ENCODE data around the gene ABI2. TPM values are rescaled to one million over a fixed set of nuclear protein-coding genes. Genes with fewer than 3 reads are reported as not detected.

ABI2 gene
- total and polyA plus RNA-seq, 4 donors, result 5.4 to 10.5 (median 7.6) TPM

- H3K36me3 ChIP-seq (ENCODE audit: control insufficient read depth in 4 of 4, insufficient read depth in 3 of 4, low read depth in 1 of 4, low read length in 3 of 4), result peaks cover 0 to 6% (median under 1%) of the 10 kb centered on the region in 4 donors
- WGBS, result 74% methylated on average over 1 of the region's 1 CpG
- TF ChIP-seq, protein P1, sequence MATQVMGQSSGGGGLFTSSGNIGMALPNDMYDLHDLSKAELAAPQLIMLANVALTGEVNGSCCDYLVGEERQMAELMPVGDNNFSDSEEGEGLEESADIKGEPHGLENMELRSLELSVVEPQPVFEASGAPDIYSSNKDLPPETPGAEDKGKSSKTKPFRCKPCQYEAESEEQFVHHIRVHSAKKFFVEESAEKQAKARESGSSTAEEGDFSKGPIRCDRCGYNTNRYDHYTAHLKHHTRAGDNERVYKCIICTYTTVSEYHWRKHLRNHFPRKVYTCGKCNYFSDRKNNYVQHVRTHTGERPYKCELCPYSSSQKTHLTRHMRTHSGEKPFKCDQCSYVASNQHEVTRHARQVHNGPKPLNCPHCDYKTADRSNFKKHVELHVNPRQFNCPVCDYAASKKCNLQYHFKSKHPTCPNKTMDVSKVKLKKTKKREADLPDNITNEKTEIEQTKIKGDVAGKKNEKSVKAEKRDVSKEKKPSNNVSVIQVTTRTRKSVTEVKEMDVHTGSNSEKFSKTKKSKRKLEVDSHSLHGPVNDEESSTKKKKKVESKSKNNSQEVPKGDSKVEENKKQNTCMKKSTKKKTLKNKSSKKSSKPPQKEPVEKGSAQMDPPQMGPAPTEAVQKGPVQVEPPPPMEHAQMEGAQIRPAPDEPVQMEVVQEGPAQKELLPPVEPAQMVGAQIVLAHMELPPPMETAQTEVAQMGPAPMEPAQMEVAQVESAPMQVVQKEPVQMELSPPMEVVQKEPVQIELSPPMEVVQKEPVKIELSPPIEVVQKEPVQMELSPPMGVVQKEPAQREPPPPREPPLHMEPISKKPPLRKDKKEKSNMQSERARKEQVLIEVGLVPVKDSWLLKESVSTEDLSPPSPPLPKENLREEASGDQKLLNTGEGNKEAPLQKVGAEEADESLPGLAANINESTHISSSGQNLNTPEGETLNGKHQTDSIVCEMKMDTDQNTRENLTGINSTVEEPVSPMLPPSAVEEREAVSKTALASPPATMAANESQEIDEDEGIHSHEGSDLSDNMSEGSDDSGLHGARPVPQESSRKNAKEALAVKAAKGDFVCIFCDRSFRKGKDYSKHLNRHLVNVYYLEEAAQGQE (IDR thresholded peaks at IDR 0.05), result no peak
- no peak for TF ChIP-seq FOXA1 (IDR thresholded peaks at IDR 0.05)
- TF ChIP-seq FOXA2 (IDR thresholded peaks at IDR 0.05), result no peak
- TF ChIP-seq JUND (IDR thresholded peaks at IDR 0.05), result no peak
- TF ChIP-seq, protein P2, sequence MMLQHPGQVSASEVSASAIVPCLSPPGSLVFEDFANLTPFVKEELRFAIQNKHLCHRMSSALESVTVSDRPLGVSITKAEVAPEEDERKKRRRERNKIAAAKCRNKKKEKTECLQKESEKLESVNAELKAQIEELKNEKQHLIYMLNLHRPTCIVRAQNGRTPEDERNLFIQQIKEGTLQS (IDR thresholded peaks at IDR 0.05), result no peak
- TF ChIP-seq ZBTB33 (IDR thresholded peaks at IDR 0.05), result no peak
- TF ChIP-seq YY1 (IDR thresholded peaks at IDR 0.05), result no peak
- peak in 1 of 2 donors; percentile 18 for TF ChIP-seq RAD21 (IDR thresholded peaks at IDR 0.05)
Measured at GRCh38 chr2:203396667-203397066, 68.5 kb downstream of the ABI2 start.

DNA sequence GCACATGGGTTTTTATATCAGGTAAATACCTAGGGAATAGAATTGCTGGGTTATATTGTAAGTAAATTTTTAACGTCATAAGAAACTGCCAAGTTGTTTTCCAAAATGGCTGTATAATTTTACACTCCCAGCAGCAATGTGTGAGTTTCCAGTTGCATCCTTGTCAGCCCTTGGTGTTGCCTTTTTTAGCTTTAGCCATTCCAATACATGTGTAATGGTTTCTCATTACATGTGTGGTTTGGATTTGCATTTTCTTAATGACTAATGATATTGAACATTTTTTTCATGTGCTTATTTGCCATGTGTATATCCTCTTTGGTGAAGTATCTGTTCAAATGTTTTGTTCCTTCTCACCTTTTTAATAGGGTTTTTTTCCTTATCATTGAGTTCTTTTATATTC lies 70.8 kb downstream of the ABI2 start:
- Histone ChIP-seq H3K27me3 (ENCODE audit: control insufficient read depth in 4 of 4, insufficient read depth in 4 of 4, low read length in 3 of 4) (no peaks in the 10 kb centered on the region), H3K9me3 (ENCODE audit: control insufficient read depth in 4 of 4, low read length in 3 of 4) (no peaks in the 10 kb centered on the region), H3K9ac (ENCODE audit: low read depth in 1 of 2, low read length in 2 of 2) (no peak overlapping the region), H3K4me3 (ENCODE audit: low read depth in 1 of 3, low read length in 3 of 3) (no peak overlapping the region), H3K27ac (ENCODE audit: low read depth in 1 of 2, low read length in 2 of 2) (no peak overlapping the region), H3K4me1 (ENCODE audit: control insufficient read depth in 4 of 4, insufficient read depth in 4 of 4, low read length in 3 of 4) (no peaks in the 10 kb centered on the region), H3K36me3 (ENCODE audit: control insufficient read depth in 4 of 4, insufficient read depth in 3 of 4, low read depth in 1 of 4, low read length in 3 of 4) (peaks cover 0 to 6% (median under 1%) of the 10 kb centered on the region in 4 donors)
- TF ChIP-seq CTCF (IDR thresholded peaks at IDR 0.05; ENCODE audit: low read depth, low read length, missing input control), result no peak
- TF ChIP-seq, protein P1 (IDR thresholded peaks at IDR 0.05), result no peak
- no peak for TF ChIP-seq FOXA2 (IDR thresholded peaks at IDR 0.05)
- no peak for TF ChIP-seq NR2F2 (IDR thresholded peaks at IDR 0.05)
- no peak for TF ChIP-seq JUND (IDR thresholded peaks at IDR 0.05)
- 97% methylated on average over 1 of the region's 1 CpG for WGBS
- no peak for DNase-seq (ENCODE audit: low spot score)

More at GRCh38 chr2:203396667-203397066, 68.5 kb downstream of the ABI2 start:
- Histone ChIP-seq H3K9me3 (ENCODE audit: control insufficient read depth in 4 of 4, low read length in 3 of 4) (no peaks in the 10 kb centered on the region), H3K27ac (ENCODE audit: low read depth in 1 of 2, low read length in 2 of 2) (no peak overlapping the region), H3K27me3 (ENCODE audit: control insufficient read depth in 4 of 4, insufficient read depth in 4 of 4, low read length in 3 of 4) (no peaks in the 10 kb centered on the region), H3K4me3 (ENCODE audit: low read depth in 1 of 3, low read length in 3 of 3) (no peak overlapping the region), H3K9ac (ENCODE audit: low read depth in 1 of 2, low read length in 2 of 2) (no peak overlapping the region), H3K4me1 (ENCODE audit: control insufficient read depth in 4 of 4, insufficient read depth in 4 of 4, low read length in 3 of 4) (no peaks in the 10 kb centered on the region)
- DNase-seq (ENCODE audit: low spot score), result no peak

Measured in liver (tissue), 9 donors.